ENCODE measurements around the gene MED13.

Gene MED13

GRCh38 chr17:62057696-62058095 is 7.4 kb downstream of the MED13 start:
- Histone ChIP-seq H3K27me3 (ENCODE audit: insufficient read depth, low read length) (no peaks in the 10 kb centered on the region), H3K27ac (ENCODE audit: low read depth, low read length) (no peak overlapping the region), H3K4me1 (ENCODE audit: control insufficient read depth, insufficient read depth, low read length, unreplicated experiment) (peaks cover 34% of the 10 kb centered on the region), H3K36me3 (ENCODE audit: insufficient read depth, low read length) (peaks cover 16% of the 10 kb centered on the region), H3K4me3 (ENCODE audit: low read depth, low read length) (no peak overlapping the region), H2AFZ (ENCODE audit: low read length, unreplicated experiment) (no peak overlapping the region), H3K79me2 (ENCODE audit: control insufficient read depth, insufficient read depth, low read length, unreplicated experiment) (peaks cover 91% of the 10 kb centered on the region)

- H3K36me3 ChIP-seq (ENCODE audit: insufficient read depth, low read length) = peaks cover 18% of the 10 kb centered on the region
- no peak overlapping the region for H2AFZ ChIP-seq (ENCODE audit: low read length, unreplicated experiment)
- no peak overlapping the region for H3K4me3 ChIP-seq (ENCODE audit: low read depth, low read length)
- H3K4me1 ChIP-seq (ENCODE audit: control insufficient read depth, insufficient read depth, low read length, unreplicated experiment) = peaks cover 13% of the 10 kb centered on the region
- H3K79me2 ChIP-seq (ENCODE audit: control insufficient read depth, insufficient read depth, low read length, unreplicated experiment) = peaks cover 71% of the 10 kb centered on the region
- no peak overlapping the region for H3K27ac ChIP-seq (ENCODE audit: low read depth, low read length)
- H3K27me3 ChIP-seq (ENCODE audit: insufficient read depth, low read length) = no peaks in the 10 kb centered on the region
Observed at GRCh38 chr17:62052765-62053338, 12.2 kb downstream of the MED13 start.

GRCh38 chr17:62051053-62051452 is 14.0 kb downstream of the MED13 start:
- H3K4me1 ChIP-seq (ENCODE audit: control insufficient read depth, insufficient read depth, low read length, unreplicated experiment) = no peaks in the 10 kb centered on the region
- no peak overlapping the region for H2AFZ ChIP-seq (ENCODE audit: low read length, unreplicated experiment)
- peaks cover 18% of the 10 kb centered on the region for H3K36me3 ChIP-seq (ENCODE audit: insufficient read depth, low read length)
- H3K79me2 ChIP-seq (ENCODE audit: control insufficient read depth, insufficient read depth, low read length, unreplicated experiment) = peaks cover 62% of the 10 kb centered on the region
- H3K27ac ChIP-seq (ENCODE audit: low read depth, low read length) = no peak overlapping the region
- H3K27me3 ChIP-seq (ENCODE audit: insufficient read depth, low read length) = no peaks in the 10 kb centered on the region
- no peak overlapping the region for H3K4me3 ChIP-seq (ENCODE audit: low read depth, low read length)

- no peak overlapping the region for H2AFZ ChIP-seq (ENCODE audit: low read length, unreplicated experiment)
- peaks cover 54% of the 10 kb centered on the region for H3K79me2 ChIP-seq (ENCODE audit: control insufficient read depth, insufficient read depth, low read length, unreplicated experiment)
- H3K27ac ChIP-seq (ENCODE audit: low read depth, low read length) = no peak overlapping the region
- H3K4me1 ChIP-seq (ENCODE audit: control insufficient read depth, insufficient read depth, low read length, unreplicated experiment) = no peaks in the 10 kb centered on the region
- peaks cover 22% of the 10 kb centered on the region for H3K36me3 ChIP-seq (ENCODE audit: insufficient read depth, low read length)
- H3K27me3 ChIP-seq (ENCODE audit: insufficient read depth, low read length) = no peaks in the 10 kb centered on the region
- H3K4me3 ChIP-seq (ENCODE audit: low read depth, low read length) = no peak overlapping the region
Observed at GRCh38 chr17:62049299-62049698, 15.8 kb downstream of the MED13 start.

GRCh38 chr17:62048262-62048661 is 16.8 kb downstream of the MED13 start:
- H3K79me2 ChIP-seq (ENCODE audit: control insufficient read depth, insufficient read depth, low read length, unreplicated experiment) = peaks cover 52% of the 10 kb centered on the region
- H3K27ac ChIP-seq (ENCODE audit: low read depth, low read length) = no peak overlapping the region
- H3K36me3 ChIP-seq (ENCODE audit: insufficient read depth, low read length) = peaks cover 22% of the 10 kb centered on the region
- H2AFZ ChIP-seq (ENCODE audit: low read length, unreplicated experiment) = no peak overlapping the region
- H3K4me1 ChIP-seq (ENCODE audit: control insufficient read depth, insufficient read depth, low read length, unreplicated experiment) = no peaks in the 10 kb centered on the region
- H3K27me3 ChIP-seq (ENCODE audit: insufficient read depth, low read length) = no peaks in the 10 kb centered on the region
- no peak overlapping the region for H3K4me3 ChIP-seq (ENCODE audit: low read depth, low read length)

GRCh38 chr17:62045517-62045916 is 19.6 kb downstream of the MED13 start:
- no peak overlapping the region for H3K4me3 ChIP-seq (ENCODE audit: low read depth, low read length)
- no peaks in the 10 kb centered on the region for H3K4me1 ChIP-seq (ENCODE audit: control insufficient read depth, insufficient read depth, low read length, unreplicated experiment)
- H3K27ac ChIP-seq (ENCODE audit: low read depth, low read length) = no peak overlapping the region
- no peaks in the 10 kb centered on the region for H3K27me3 ChIP-seq (ENCODE audit: insufficient read depth, low read length)
- peaks cover 57% of the 10 kb centered on the region for H3K79me2 ChIP-seq (ENCODE audit: control insufficient read depth, insufficient read depth, low read length, unreplicated experiment)
- H3K36me3 ChIP-seq (ENCODE audit: insufficient read depth, low read length) = peaks cover 13% of the 10 kb centered on the region
- no peak overlapping the region for H2AFZ ChIP-seq (ENCODE audit: low read length, unreplicated experiment)

GRCh38 chr17:62045109-62045508 is 20.0 kb downstream of the MED13 start:
- H3K27ac ChIP-seq (ENCODE audit: low read depth, low read length) = no peak overlapping the region
- H3K4me1 ChIP-seq (ENCODE audit: control insufficient read depth, insufficient read depth, low read length, unreplicated experiment) = no peaks in the 10 kb centered on the region
- peaks cover 10% of the 10 kb centered on the region for H3K36me3 ChIP-seq (ENCODE audit: insufficient read depth, low read length)
- no peak overlapping the region for H2AFZ ChIP-seq (ENCODE audit: low read length, unreplicated experiment)
- H3K79me2 ChIP-seq (ENCODE audit: control insufficient read depth, insufficient read depth, low read length, unreplicated experiment) = peaks cover 58% of the 10 kb centered on the region
- H3K4me3 ChIP-seq (ENCODE audit: low read depth, low read length) = no peak overlapping the region
- no peaks in the 10 kb centered on the region for H3K27me3 ChIP-seq (ENCODE audit: insufficient read depth, low read length)

- no peak overlapping the region for H2AFZ ChIP-seq (ENCODE audit: low read length, unreplicated experiment)
- no peak overlapping the region for H3K4me3 ChIP-seq (ENCODE audit: low read depth, low read length)
- H3K27me3 ChIP-seq (ENCODE audit: insufficient read depth, low read length) = no peaks in the 10 kb centered on the region
- H3K4me1 ChIP-seq (ENCODE audit: control insufficient read depth, insufficient read depth, low read length, unreplicated experiment) = no peaks in the 10 kb centered on the region
- H3K79me2 ChIP-seq (ENCODE audit: control insufficient read depth, insufficient read depth, low read length, unreplicated experiment) = peaks cover 59% of the 10 kb centered on the region
- peaks cover 10% of the 10 kb centered on the region for H3K36me3 ChIP-seq (ENCODE audit: insufficient read depth, low read length)
- no peak overlapping the region for H3K27ac ChIP-seq (ENCODE audit: low read depth, low read length)
Observed at GRCh38 chr17:62043602-62044001, 21.5 kb downstream of the MED13 start.

- peaks cover 10% of the 10 kb centered on the region for H3K36me3 ChIP-seq (ENCODE audit: insufficient read depth, low read length)
- peaks cover 56% of the 10 kb centered on the region for H3K79me2 ChIP-seq (ENCODE audit: control insufficient read depth, insufficient read depth, low read length, unreplicated experiment)
Observed at GRCh38 chr17:62043140-62043539, 21.9 kb downstream of the MED13 start.

GRCh38 chr17:62038248-62038647 is 26.8 kb downstream of the MED13 start:
- Histone ChIP-seq H3K36me3 (ENCODE audit: insufficient read depth, low read length) (peaks cover 12% of the 10 kb centered on the region), H3K4me3 (ENCODE audit: low read depth, low read length) (no peak overlapping the region), H3K4me1 (ENCODE audit: control insufficient read depth, insufficient read depth, low read length, unreplicated experiment) (no peaks in the 10 kb centered on the region), H3K27me3 (ENCODE audit: insufficient read depth, low read length) (no peaks in the 10 kb centered on the region), H3K79me2 (ENCODE audit: control insufficient read depth, insufficient read depth, low read length, unreplicated experiment) (peaks cover 49% of the 10 kb centered on the region), H3K27ac (ENCODE audit: low read depth, low read length) (no peak overlapping the region), H2AFZ (ENCODE audit: low read length, unreplicated experiment) (no peak overlapping the region)

More at GRCh38 chr17:62043140-62043539, 21.9 kb downstream of the MED13 start:
- Histone ChIP-seq H3K27me3 (ENCODE audit: insufficient read depth, low read length) (no peaks in the 10 kb centered on the region), H2AFZ (ENCODE audit: low read length, unreplicated experiment) (no peak overlapping the region), H3K27ac (ENCODE audit: low read depth, low read length) (no peak overlapping the region), H3K4me3 (ENCODE audit: low read depth, low read length) (no peak overlapping the region), H3K4me1 (ENCODE audit: control insufficient read depth, insufficient read depth, low read length, unreplicated experiment) (no peaks in the 10 kb centered on the region)

GRCh38 chr17:62033317-62033716 is 31.8 kb downstream of the MED13 start:
- Histone ChIP-seq H3K4me1 (ENCODE audit: control insufficient read depth, insufficient read depth, low read length, unreplicated experiment) (no peaks in the 10 kb centered on the region), H2AFZ (ENCODE audit: low read length, unreplicated experiment) (no peak overlapping the region), H3K79me2 (ENCODE audit: control insufficient read depth, insufficient read depth, low read length, unreplicated experiment) (peaks cover 25% of the 10 kb centered on the region), H3K27ac (ENCODE audit: low read depth, low read length) (no peak overlapping the region), H3K4me3 (ENCODE audit: low read depth, low read length) (no peak overlapping the region), H3K36me3 (ENCODE audit: insufficient read depth, low read length) (peaks cover 34% of the 10 kb centered on the region), H3K27me3 (ENCODE audit: insufficient read depth, low read length) (no peaks in the 10 kb centered on the region)

All from ACC112 (cell line).